Kidney glomerular epithelial cell (primary cell): ENCODE results near the gene MAPK11.

ENCODE experiments used
- DNase-seq: peaks from one replicate; lab custom pipeline; 2025; lab: John Stamatoyannopoulos, UW

Gene MAPK11

DNA sequence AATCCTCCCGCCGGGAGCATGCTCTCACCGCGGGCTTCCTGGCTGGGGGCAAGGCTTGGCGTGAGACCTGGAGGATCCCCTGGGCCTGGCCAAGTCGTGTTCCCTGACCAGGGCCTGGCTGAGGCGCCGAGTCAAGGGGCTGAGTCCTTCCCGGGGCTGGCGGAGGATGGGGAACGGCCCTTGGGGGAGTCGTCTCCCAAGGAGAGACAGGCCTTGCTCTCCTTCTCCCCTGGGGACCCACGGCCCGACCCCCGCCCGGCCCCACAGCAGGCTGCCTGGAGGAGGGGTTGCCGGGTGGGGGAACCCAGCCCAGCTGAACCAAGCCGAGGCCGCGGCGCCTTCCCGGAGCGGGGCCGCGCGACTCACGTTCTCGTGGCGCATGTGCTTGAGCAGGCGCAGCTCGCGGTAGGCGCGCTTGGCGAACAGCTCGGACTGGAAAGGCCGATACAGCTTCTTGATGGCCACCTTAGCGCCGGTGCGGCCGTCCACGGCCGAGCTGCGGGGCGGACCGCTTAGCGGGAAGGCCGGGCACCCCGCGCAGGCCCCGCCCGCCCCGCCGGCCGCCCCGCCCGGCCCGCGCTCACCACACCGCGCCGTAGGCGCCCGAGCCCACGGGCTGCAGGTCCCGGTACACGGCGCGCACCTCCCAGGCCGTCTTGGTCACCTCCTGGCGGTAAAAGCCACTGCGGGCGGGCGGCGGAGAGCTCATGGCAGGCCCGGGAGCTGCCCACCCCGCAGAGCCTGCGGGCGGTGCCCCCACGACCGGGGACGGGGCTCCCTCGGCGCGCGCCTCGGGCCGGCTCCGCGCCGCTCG is 9.2 kb downstream of the MAPK11 start:
- no peak for DNase-seq

DNA sequence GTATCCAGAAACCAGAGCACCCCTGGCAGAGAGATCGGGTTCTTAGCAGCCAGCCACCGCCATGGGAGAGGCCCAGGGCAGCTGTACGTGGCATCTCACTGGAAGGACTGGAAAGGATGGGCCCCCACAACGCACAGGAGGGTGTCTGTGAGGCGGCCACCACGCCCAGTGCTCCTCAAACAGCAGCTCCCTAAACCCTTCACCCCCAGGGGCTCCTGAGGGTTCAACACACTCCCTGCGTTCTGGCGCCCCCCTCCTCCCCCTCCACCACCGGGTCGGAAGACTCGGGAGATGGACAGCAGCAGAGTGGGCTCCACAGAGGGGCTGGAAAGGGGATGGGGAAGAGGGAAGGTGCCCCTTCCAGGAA is 9.8 kb downstream of the MAPK11 start:
- no peak for DNase-seq

- DNase-seq: no peak
These were observed 10.9 kb downstream of the MAPK11 start for GRCh38 chr22:50259302-50259701.

DNA sequence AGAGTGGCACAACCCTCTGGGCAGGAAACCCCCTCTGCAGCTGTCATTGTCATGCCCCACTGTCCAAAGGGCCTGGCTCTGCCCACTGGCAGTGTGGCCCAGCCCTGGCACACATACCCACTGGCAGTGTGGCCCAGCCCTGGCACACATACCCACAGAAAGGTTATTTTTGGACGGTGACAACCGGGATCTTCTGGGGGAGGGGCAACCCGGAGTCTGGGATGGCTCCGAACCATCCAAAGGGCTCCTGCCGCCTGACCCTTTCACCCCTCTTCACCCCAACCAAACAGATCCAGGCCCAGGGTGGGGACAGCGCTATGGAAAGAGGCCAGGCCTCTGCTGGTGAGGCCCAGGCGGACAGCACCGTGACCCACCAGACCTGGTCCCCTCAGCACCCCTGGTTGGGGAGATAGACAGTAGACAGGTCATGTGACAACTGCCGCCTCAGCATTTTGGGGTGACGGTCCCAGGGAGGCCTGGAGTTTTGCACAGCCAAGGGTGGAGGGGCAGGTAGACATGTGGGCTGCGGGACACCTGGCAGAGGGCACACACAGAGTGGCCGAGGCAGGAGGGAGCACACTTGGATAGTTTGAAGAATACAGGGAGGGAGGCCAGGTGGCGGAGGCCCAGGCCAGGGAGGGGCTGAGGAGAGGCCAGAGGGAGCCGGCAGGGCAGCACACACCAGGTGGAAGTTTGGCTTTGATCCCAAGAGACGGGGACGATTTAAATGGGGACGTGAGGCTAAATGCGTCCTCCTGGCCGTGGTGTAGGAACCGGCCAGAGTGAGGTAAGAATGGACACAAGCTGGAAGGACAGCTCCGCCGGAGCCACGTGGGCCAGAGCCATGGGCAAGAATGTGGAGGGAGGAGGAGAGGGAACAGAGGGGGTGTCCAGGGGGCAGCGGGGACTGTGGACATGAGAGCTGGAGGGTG is 11.6 kb downstream of the MAPK11 start:
- no peak for DNase-seq

GRCh38 chr22:50257451-50258360 is 12.5 kb downstream of the MAPK11 start:
- DNase-seq: no peak

DNA sequence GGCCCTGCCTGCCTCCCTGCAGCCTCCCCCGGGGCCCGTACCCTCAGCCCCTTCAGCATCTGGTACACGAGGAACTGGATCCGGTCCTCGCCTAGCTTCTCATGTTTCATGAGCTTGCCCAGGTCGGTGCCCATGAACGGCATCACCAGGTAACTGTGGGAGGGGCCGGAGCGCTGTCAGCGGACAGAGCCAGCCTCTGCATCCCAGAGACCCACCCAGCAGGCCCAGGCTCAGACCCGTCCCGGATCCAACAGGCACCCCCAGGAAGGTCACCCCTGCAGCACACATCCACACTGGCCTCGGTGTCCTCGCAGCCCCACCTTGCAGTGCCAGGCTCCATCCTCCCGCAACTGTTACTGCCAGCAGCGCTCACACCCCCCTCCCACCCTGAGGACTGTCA is 13.1 kb downstream of the MAPK11 start:
- no peak for DNase-seq

DNA sequence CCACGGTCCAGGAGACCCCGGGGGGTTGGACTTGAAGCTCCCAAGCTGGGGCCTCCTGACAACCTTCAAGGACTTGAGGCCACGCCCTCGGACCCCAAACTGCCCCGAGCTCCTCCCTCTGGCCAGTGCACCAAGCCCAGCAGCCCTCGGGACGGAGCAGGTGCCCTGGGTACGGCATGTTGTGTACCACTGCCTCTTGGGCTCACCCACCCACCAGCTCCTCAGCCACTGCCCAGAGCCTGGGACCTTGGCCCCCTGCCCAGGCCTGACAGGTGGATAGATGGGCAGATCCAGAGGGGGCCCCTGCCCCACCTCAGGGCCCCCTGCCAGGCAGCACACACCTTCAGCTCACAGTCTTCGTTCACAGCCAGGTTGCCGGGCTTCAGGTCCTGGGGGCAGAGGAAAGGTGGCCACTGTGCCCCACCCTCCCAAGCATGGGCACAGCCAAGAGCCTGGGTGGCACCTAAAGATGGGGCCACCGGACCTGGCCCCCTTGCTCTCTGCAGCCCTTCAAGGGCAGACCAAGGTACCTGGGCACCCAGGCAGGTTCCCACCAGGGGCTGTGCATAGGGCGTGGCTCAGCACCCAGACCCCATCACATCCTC is 13.8 kb downstream of the MAPK11 start:
- DNase-seq: no peak

GRCh38 chr22:50255607-50256006 is 14.6 kb downstream of the MAPK11 start:
- no peak for DNase-seq

GRCh38 chr22:50255099-50255498 is 15.1 kb downstream of the MAPK11 start:
- DNase-seq: no peak

GRCh38 chr22:50253941-50254340 is 16.2 kb downstream of the MAPK11 start:
- DNase-seq: no peak

DNA sequence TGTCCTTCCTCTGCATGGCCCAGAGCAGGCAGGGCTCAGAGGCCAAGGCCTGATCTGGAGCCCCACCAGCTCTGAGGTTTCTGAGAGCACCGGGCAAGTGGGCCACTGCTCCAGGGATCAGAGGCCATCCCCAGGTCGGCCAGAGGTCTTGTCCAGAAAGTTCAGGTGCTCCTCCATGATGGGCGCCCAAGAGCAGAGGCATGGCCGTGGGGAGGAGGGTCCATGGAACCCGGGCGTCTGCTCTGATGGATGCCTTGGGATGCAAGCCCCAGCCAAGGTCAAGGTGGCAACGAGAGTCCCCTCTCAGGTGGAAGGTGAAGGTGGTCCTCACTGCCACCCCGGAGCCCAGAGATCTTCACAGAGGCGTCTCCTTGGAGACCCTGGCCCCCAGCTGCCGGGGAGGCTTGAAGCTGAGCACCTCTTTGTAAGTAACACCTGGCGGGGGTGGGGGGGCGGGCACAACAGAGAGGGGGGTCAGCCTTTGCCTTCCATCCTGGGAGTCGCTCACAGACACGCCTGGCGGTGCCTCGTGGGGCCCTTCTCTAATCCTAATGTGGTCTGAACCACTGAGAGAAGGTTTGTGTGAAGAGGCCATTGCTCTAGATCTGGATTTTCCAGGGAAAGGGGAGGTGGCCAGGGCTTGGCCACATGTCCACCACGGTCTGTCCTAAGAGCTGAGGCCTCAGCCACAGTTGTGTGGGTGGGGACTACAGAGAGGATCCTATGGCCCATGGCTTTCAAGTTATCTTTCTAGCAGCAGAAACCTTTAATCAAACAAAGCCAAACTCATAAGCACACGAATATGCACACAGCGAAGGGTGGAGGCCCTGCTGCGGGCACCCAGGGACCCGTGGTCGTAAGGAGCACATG is 16.9 kb downstream of the MAPK11 start:
- DNase-seq: no peak

GRCh38 chr22:50252082-50253045 is 17.8 kb downstream of the MAPK11 start:
- DNase-seq: peak; percentile 18

- DNase-seq: no peak
These were observed 18.6 kb downstream of the MAPK11 start for GRCh38 chr22:50251477-50252081.

GRCh38 chr22:50250555-50251476 is 19.4 kb downstream of the MAPK11 start, which contains the start of gene HDAC10:
TSS of gene HDAC10 (minus strand) at chr22:50251265. CDS start at chr22:50251032, 233 bp downstream.
- DNase-seq: peak; percentile 63

- no peak for DNase-seq
These were observed 20.0 kb downstream of the MAPK11 start for GRCh38 chr22:50250249-50250554.

- no peak for DNase-seq
These were observed 20.6 kb downstream of the MAPK11 start for GRCh38 chr22:50249341-50250248.
